Kidney epithelial cell (primary cell): ENCODE results near the gene COL9A1. TPM values are rescaled to one million over a fixed set of nuclear protein-coding genes. Genes with fewer than 3 reads are reported as not detected.

Source experiments
- DNase-seq: peaks from one replicate; pipeline ENCODE4 v3.0.0-alpha.2; 2010; ENCODE audit warnings: low read depth
- H3K27me3 ChIP-seq: 2 replicates; pipeline ENCODE4 v1.6.0; 2011; ENCODE audit warnings: low read length; ENCODE audit not compliant: control insufficient read depth, insufficient read depth
- H3K36me3 ChIP-seq: 2 replicates; pipeline ENCODE4 v1.5.1; 2011; ENCODE audit warnings: low read length; ENCODE audit not compliant: control insufficient read depth, insufficient read depth
- H3K4me3 ChIP-seq: 2 replicates; pipeline ENCODE4 v1.5.1; 2011; ENCODE audit warnings: low read depth, mild to moderate bottlenecking, control low read depth, low read length
- total RNA-seq: library from RNA; depleted of rRNA; stranded (reverse); fragments of >200 nt; gene quantifications from 2 replicates; pipeline ENCODE4 v1.2.3, GENCODE V29; 2015
- TF ChIP-seq, protein P1 (sequence below): IDR thresholded peaks from 2 replicates; pipeline ENCODE4 v1.5.1; 2011; ENCODE audit warnings: mild to moderate bottlenecking, moderate library complexity, low read length, control low read depth, inconsistent platforms; ENCODE audit not compliant: insufficient read depth, poor library complexity, severe bottlenecking

COL9A1 gene
- total RNA-seq, 1 donor from 2014 or later: not detected

DNA sequence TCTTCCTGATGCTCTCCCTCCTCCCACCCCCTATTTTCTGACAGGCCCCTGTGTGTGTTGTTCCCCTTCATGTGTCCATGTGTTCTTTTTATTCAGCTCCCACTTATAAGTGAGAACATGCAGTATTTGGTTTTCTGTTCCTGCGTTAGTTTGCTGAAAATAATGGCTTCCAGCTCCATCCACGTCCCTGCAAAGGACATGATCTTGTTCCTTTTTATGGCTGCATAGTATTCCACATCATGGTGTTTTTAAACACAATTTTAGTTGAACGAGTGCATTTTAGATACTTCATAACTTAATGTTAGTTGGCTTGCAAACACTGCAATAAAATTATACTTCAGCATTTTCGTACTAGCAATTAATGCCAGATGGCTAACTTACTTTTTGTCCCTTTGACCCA is 28.5 kb downstream of the COL9A1 start:
- no peak for DNase-seq
- H3K27me3 ChIP-seq: no peaks in the 10 kb centered on the region
- no peaks in the 10 kb centered on the region for H3K36me3 ChIP-seq
- no peak overlapping the region for H3K4me3 ChIP-seq
- TF ChIP-seq, protein P1, sequence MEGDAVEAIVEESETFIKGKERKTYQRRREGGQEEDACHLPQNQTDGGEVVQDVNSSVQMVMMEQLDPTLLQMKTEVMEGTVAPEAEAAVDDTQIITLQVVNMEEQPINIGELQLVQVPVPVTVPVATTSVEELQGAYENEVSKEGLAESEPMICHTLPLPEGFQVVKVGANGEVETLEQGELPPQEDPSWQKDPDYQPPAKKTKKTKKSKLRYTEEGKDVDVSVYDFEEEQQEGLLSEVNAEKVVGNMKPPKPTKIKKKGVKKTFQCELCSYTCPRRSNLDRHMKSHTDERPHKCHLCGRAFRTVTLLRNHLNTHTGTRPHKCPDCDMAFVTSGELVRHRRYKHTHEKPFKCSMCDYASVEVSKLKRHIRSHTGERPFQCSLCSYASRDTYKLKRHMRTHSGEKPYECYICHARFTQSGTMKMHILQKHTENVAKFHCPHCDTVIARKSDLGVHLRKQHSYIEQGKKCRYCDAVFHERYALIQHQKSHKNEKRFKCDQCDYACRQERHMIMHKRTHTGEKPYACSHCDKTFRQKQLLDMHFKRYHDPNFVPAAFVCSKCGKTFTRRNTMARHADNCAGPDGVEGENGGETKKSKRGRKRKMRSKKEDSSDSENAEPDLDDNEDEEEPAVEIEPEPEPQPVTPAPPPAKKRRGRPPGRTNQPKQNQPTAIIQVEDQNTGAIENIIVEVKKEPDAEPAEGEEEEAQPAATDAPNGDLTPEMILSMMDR: no peak

DNA sequence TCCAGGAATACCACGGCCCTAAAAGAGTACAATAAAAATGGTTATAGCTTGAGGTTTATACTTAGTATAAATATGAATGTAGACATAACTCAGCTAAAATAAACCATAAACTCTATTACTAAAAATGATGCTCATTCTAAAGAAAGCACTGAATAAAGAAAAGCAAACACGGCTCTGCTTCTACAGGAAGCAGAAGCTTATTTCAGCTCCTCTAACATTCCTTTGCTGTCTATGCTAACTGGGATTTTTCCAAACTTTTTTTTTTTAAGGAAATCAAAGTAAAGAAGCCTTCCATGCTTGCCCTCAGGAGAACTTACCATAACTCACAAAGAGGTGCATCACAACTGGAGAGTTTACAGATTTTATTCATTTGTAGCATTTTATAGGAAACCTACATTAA is 30.8 kb downstream of the COL9A1 start:
- TF ChIP-seq, protein P1: no peak
- Histone ChIP-seq H3K4me3 (no peak overlapping the region), H3K36me3 (no peaks in the 10 kb centered on the region), H3K27me3 (no peaks in the 10 kb centered on the region)
- no peak for DNase-seq

DNA sequence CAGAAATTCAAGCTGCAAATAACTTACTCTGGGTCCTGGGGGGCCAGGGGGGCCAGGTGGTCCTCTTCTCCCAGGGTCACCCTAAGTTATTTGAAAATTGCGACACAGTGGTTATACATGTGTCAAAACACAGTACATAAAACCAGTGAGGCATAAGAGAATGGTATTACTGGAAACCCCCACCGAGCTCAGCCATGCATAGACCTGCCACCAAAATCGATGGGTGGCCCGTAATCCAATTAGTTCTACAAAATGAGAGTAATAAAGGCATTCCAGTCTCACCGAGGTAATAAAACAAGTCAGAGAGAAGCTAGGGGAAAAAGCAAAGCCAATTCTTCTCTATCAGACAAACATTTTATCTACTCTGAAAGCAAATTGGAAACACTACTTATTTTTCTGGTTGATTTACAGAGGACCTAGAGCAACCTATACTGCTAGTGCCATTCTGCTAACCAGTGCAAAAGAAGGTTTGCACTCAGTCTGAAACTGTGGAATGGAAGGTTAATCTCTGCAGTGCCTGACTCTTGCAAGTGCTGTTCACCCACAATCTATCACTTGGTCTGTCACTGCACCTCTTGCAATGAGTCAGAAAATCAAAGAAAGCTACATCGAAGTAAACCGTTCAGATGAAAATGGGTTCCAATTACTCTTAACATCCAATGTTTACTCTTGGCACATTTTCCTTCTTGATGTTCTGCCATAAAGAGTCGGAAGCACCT is 32.4 kb downstream of the COL9A1 start:
- Histone ChIP-seq H3K4me3 (no peak overlapping the region), H3K36me3 (no peaks in the 10 kb centered on the region), H3K27me3 (no peaks in the 10 kb centered on the region)
- DNase-seq: peak; percentile 10
- TF ChIP-seq, protein P1: no peak

DNA sequence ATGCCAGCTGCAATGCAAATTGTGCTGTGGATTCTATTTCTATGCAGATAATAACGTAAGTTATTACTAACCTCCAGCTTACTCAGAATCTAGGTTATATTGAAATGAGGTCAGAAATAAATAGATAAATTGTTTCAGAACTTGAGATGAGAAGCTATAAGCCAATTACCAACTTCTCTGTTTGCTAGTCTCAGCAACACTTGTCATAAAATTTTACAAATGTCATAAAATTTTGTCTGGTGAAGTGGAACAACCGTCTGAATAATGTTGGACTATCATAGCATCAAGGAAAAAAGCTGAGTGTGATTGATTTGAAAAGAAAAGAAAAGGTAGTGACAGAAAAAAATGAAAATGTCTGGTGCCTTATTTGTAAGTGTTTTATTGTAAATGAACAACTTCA is 36.7 kb downstream of the COL9A1 start:
- no peaks in the 10 kb centered on the region for H3K27me3 ChIP-seq
- H3K4me3 ChIP-seq: no peak overlapping the region
- no peak for DNase-seq
- no peaks in the 10 kb centered on the region for H3K36me3 ChIP-seq
- TF ChIP-seq, protein P1: no peak

DNA sequence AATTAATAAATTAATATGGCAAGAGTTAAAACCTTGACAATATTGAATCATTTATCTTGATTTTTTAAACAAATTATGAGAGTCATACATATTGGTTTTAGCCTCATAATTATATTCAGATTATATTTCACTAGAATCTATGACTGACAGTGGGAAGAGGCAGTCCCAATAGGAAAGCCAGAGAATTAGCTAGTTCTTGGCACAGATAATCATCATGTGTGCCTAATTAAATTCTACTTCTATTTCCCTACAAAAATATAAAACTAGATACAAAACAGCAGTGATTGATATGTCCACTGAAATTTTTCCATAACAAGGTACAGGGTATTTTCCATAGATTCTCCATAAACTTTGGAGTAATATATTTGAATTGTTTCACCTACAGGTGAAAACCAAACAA is 38.6 kb downstream of the COL9A1 start:
- Histone ChIP-seq H3K36me3 (no peaks in the 10 kb centered on the region), H3K4me3 (no peak overlapping the region), H3K27me3 (no peaks in the 10 kb centered on the region)
- no peak for DNase-seq
- TF ChIP-seq, protein P1: no peak

DNA sequence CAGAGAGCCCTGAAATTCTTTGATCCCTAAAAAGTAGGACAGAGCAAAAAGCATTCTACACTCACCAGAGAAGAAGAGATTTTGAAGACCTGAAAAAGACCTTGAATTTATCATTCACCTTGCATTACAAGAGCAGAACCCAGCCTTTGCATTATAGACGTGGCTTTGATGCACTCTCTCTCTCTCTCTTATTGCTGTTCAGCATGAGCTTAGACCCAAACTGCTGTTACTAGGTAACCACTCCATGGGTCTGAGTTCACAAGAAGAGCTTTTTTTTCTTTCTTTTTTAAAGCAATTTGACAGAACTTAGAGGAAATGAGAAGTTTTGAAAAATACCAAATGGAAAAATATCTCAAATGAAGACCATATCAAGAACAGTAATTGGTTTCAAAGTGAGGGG is 44.4 kb downstream of the COL9A1 start:
- Histone ChIP-seq H3K27me3 (no peaks in the 10 kb centered on the region), H3K36me3 (no peaks in the 10 kb centered on the region), H3K4me3 (no peak overlapping the region)
- TF ChIP-seq, protein P1: no peak
- no peak for DNase-seq
